Body of pancreas (tissue), 4 donors: ENCODE data around the gene DBET.
"Not testable (repeated sequence)": the region's sequence is repeated elsewhere in the genome, so short reads cannot be mapped to it uniquely, and the experiment has no call there.

Experiments
- CTCF ChIP-seq, 7 experiments: fragments of 450-650 bp in 4 of 7; fragments of 200-600 bp in 3 of 7; sonication (generic) in 3 of 7; IDR thresholded peaks; one replicate each; pipeline ENCODE4 v1.5.1; 2016 to 2019; ENCODE audit warnings: antibody characterized with exemption in 7 of 7
- POLR2A ChIP-seq, 3 donors: fragments of 450-650 bp; IDR thresholded peaks; one replicate each; pipeline ENCODE4 v1.6.1; 2016; ENCODE audit warnings: antibody characterized with exemption in 3 of 3, mild to moderate bottlenecking in 2 of 3

GRCh38 chr4:190027156-190027555, 37.1 kb upstream of the DBET start, which contains the start of gene FRG2:
- TF ChIP-seq POLR2A, CTCF (IDR thresholded peaks at IDR 0.05): not testable (repeated sequence)
